GM15510 (cell line): ENCODE data around the gene UMPS.

ENCODE experiments used
- POLR2A ChIP-seq: IDR thresholded peaks from 3 replicates; pipeline ENCODE4 v1.6.1; 2011; ENCODE audit warnings: borderline replicate concordance; ENCODE audit not compliant: insufficient read length; ENCODE audit errors: extremely low read depth

UMPS gene

GRCh38 chr3:124766113-124767095 is 36.2 kb downstream of the UMPS start:
- TF ChIP-seq POLR2A = no peak

GRCh38 chr3:124767264-124767663 is 37.0 kb downstream of the UMPS start:
- TF ChIP-seq POLR2A = no peak

- TF ChIP-seq POLR2A = no peak
Observed at GRCh38 chr3:124767691-124768090, 37.4 kb downstream of the UMPS start.

GRCh38 chr3:124768812-124769211 is 38.6 kb downstream of the UMPS start:
- no peak for TF ChIP-seq POLR2A

DNA sequence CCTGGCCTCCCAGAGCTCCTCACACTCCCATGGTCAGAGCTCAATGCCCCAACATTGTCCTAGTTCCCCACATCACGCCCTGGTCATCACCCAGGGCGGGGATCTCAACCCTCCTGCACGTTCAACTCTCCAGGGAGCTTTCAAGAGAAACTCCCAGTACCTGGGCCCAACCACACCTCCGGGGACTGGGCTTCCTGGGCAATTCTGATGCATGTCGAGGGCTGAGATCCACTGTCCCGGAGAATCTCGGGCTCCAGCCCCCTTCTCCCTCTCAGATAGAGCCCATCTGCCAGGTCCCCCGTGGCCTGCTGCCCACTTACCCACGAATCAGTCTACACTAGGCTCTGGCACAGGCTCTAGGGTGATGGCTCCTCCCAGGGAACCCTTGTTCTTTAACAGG is 39.2 kb downstream of the UMPS start:
- TF ChIP-seq POLR2A = no peak

- no peak for TF ChIP-seq POLR2A
Observed at GRCh38 chr3:124770336-124771082, 40.3 kb downstream of the UMPS start.

DNA sequence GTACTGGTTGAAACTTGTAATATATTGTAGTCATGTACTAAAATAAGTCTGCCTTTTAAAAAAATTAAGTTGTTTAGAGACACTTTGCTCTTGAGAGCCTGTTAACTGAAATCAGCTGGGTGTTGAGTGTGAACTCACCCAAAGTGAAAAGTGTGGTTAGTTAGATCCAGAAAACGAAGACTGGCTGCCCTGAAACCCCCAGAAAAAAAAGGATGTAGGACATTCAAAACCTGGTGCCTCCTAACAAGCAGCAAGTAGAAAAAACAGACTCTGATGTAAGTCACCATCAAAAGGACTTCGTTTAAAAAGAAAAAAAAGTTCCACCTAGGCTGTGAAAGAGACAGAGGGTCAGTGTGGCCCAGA is 40.8 kb downstream of the UMPS start:
- no peak for TF ChIP-seq POLR2A

GRCh38 chr3:124772081-124772831 is 42.0 kb downstream of the UMPS start:
- no peak for TF ChIP-seq POLR2A

DNA sequence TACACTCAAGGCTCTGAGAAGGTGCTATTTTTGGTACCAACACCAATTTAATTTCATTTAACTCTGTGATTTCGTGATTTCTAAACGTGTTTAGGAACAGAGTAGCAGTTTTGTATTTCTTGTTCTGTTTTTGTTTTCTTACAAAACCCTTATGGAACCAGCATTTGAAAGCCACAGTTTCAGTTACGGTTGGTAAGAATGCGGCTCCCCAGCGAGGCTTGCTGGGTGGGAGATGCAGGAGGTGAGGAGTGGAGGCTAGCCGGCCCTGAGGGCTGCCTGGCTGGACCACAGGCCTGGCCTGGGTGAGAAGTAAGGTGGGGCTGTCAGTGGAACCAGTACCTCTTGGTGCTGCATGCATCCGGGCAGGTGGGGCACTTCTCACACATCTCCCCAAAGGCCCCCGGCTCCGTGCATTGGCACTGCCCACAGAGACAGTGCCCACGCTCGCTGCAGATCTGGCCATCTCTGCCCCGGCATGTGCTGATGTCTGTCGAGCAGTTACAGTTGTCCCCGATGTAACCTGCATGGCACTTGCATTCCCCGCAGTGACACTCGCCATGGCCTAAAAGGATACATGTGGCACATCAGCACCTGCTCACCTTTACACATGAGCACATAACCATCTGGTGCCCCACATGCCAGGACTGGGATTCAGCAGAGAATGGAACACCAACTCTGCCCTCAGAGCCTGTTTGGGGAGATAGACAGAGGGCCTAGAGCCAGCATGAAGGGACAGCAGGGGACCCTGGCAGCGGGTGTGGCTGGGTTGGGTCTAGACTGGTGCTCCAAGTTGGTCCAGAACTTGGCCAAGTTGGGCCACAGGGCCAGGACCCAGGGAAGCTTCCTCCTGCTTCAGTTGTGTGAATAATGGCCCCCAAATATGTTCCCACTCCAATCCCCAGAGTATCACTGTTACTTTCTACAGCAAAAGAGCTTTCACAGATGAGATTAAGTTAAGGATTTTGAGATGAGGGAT is 43.4 kb downstream of the UMPS start:
- no peak for TF ChIP-seq POLR2A

GRCh38 chr3:124774327-124774718 is 44.1 kb downstream of the UMPS start:
- no peak for TF ChIP-seq POLR2A

DNA sequence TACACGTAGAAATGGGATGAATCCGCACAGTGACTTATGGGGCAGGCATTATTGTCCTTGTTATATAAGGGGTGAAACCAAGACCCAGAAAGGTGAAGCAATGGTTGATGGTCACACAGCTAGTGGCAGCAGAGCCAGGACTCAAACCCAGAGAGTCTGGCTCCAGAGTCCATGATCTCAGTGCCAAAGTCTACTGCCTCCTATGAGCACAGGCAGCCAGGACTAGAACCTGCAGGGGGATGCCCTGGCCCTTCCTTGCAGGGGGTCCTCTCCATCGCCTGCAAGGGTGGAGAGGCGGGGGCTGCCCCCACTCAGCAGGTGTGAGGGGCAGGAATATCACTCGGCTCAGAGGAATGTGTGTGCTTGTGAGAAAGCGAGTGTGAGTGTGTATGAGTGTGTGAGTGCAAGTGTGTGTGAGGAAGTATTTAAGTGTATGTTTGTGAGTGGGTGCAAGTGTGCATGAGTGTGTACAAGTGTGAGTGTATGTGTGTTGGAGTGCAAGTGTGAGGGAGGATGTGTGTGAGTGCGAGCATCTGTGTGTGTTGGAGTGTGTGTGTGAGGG is 44.7 kb downstream of the UMPS start:
- TF ChIP-seq POLR2A = no peak

DNA sequence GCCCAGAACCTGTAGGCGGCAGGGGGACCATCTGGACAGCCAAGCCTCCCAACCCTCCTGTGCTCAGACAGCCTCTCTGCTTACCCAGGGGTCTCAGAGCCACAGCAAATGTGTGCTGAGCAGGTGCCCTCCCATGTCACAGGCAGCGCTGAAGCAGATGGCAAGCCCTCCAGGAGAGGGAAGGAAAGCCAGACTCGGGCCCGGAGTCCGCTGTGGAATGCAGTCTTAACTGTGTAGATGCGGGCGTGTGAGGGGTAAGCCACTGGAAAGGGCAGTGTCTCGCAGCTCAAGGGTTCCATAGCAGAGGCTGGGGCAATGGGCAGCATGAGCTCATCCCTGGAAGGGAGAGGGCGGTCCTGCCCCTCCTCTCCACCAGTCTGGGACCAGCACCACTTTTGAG is 45.6 kb downstream of the UMPS start:
- TF ChIP-seq POLR2A = no peak

DNA sequence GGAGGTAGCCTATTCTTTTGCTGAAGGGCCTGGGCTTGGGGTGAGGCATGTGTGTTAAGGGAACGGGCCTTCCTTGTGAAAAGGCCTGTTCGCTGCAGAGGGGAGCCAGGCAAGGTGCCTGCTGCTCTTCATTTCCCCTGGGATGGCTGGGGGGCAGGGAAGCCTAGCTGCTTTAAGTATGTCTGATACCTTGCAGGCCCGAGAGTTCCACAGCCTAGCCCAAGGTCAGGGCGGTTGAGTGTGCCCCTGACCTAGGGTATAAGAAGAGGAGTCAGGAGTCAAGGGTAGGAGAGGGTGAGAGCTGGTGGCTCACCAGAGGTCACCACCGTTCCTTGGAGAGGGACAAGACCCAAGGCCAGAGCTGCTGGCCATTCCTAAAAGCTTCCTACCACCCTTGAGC is 46.6 kb downstream of the UMPS start:
- TF ChIP-seq POLR2A = no peak

GRCh38 chr3:124777762-124778470 is 47.7 kb downstream of the UMPS start:
- no peak for TF ChIP-seq POLR2A

DNA sequence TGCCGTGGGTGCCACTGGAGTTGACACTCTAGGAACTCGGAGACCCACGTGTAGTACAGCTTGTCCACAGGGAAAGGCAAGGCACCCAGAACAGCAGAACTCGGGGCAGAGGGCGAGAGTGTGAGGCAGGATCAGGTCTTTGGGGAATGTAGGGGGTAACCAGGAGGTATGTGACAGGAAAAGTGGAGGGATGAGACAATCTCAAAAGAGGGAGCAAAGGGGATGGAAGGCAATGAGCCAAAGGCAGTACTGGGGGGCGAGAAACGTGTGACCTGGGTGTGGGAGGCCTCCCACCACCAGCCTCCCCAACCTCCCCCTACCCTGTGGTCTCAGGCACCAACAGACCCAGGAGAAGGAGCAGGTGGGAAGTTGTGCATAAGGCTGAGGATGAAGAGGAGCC is 48.9 kb downstream of the UMPS start:
- TF ChIP-seq POLR2A = no peak
